GM18909 (cell line): ENCODE data around the gene EFNA5.

Experiments used
- ATAC-seq: cut with Tn5 transposase; IDR thresholded peaks from one replicate; pipeline ENCODE4 v1.9.1; 2021; ENCODE audit warnings: mild to moderate bottlenecking; ENCODE audit not compliant: unreplicated experiment, poor library complexity

The EFNA5 gene

DNA sequence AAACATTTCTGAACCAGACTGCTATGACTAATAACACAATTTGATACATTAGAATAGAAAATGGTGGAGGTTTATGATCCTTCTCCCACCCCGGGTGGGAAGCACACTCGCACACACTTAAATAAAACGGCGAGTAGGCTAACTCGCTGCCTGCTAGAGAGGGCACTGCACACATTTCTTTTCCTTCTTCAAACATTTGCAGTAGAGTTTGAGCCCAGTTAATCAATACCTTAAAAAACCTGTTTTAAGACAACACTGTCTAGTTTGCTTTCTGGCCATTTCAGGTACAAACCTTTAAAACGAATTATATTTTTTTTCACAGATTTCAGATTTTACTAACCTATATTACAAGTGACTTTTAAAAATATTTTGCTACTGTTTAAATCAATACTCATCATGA lies 63.5 kb downstream of the EFNA5 start:
- no peak for ATAC-seq

- ATAC-seq = no peak
Observed at GRCh38 chr5:107605596-107606125, 65.1 kb downstream of the EFNA5 start.

GRCh38 chr5:107604990-107605389 lies 65.7 kb downstream of the EFNA5 start:
- ATAC-seq = no peak

DNA sequence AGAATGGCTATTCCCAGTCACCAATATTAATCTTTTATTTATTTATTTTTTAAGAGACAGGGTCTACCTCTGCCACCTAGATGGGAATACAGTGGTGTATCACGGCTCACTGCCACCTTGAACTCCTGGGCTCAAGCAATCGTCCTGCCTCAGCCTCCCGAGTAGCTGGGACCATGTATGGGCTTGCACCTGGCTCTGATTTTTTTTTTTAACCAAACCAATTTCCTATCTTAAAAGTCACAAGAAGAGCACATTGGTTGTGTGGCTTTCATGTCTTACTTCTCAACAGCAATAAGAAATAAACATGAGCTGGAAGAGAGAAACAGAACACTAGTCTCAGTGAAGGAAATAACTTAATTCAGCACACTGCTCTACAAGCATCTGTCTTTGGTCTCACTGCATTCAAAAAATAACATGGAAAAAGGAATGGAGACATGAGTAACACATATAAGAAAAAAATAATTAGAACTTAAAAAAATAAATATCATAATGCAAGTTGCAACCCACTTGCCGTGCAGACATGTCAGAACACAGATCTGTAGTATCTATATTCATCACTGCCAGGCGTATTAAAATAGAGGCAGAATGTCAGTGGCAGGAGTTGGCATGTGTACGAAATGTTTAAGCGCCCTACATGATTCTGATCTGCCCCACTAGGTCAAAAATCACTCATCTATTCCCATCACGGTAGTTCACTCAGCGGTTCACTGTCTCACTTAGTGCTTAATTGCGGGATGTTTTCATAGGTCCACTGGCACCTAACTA lies 66.4 kb downstream of the EFNA5 start:
- ATAC-seq = no peak

- no peak for ATAC-seq
Observed at GRCh38 chr5:107603349-107603748, 67.4 kb downstream of the EFNA5 start.

GRCh38 chr5:107602896-107603295 lies 67.8 kb downstream of the EFNA5 start:
- ATAC-seq = no peak

DNA sequence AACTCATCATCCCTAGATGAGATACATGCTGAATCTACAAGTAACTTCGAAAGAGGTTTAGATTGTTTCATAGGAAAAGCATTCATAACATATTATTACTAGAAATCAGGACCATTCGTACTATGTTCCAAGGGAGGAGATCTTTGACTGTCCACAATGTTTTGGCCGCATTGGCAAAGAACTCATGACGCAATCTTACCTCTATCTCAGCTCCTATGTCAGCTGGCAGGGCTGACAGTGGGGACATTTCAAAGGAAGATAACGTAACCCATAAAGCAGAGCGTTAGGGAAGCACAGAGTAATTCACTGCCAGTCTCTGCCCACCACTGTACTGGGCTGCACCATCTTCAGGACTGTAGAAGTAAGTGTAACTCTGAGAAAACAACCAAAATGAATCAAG lies 69.7 kb downstream of the EFNA5 start:
- ATAC-seq = no peak

DNA sequence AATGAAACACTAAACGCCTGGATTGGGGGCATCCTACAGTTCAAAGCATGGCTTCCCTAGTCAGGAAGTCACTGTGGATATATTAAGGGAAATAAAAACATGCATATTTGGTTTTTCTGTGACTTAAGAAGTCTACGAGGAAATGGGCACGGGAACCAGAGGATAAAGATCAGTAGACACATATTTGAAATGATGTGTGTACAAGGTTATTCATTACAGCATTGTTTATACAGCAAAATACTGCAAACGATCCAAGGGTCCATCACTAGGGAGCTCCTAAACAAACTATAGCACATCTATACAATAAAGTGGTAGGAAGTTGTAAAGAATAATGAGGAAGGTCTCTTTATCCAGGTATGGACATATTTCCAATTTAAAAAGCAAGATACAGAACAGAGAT lies 71.8 kb downstream of the EFNA5 start:
- no peak for ATAC-seq

DNA sequence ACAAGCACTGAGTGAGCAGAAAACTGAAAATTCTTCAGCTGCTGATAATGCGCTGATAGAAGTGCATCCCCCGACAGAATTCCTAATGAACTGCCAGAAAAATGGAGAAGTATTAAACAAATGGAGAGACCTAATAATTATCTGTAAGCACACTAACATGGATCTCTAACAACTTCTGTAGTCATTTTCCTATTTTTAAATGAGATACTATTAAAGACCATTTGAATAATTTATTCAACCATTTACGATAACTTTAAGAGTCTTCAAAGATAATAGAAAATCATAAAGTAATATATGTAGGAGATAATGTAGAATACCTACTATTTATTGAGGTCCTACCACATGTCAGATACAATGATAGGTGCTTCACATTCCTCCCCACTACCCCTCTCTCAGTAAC lies 72.9 kb downstream of the EFNA5 start:
- ATAC-seq = no peak

DNA sequence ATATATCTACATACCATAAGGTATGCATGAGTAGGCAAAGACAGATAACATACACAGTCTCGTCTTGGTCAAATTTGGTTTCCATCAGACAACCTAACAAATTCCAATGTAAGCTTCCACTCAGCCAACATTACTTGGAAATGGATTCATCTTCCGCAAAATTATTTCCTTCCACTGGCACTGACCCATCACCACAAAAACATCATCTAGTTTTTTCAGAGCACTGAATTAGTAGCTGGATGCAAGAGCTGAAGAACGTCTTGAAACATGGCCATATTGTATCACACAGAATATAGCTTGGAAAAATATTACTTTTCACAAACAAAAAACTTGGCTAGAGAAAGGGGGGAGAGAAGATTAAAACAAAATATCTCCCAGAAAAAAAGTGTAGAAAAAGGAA lies 73.5 kb downstream of the EFNA5 start:
- no peak for ATAC-seq

GRCh38 chr5:107594253-107595045 lies 76.3 kb downstream of the EFNA5 start:
- no peak for ATAC-seq

DNA sequence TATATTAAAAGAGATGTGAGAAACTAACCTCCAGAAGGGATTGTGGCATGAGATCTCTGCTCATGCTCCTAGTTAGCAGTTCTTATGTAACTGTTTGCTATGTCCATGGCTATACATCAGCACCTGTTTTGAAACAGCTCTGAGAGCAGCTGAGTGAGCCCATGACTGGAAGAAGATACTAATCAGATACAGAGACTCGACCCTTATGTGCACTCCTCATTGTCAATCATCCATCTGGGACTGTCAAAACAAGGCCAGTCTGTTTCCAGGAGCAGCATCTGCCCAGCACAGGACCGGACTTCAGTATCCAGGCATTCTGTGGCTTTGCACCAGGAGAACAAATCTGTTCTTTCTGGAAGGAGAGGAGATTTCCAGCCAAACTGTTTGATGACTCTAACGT lies 77.7 kb downstream of the EFNA5 start:
- ATAC-seq = no peak

GRCh38 chr5:107592515-107592914 lies 78.2 kb downstream of the EFNA5 start:
- no peak for ATAC-seq

DNA sequence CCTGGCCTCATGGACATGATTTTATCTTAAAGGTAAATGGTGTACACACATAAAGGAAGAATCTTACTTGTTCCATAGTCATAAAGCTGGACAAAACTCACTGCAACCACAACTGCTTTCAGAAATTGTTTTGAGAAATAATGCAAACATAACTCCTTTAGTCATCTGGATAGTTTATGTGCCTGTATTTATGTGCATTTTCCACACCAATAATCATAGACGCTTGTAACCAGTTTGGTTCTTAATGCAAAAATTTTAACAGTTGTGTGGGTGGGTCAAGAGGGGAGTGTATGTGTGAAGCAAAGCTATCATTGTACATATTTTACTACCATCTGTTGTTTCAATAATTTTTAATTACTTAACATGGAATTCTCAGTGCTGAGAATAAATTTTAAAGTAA lies 80.1 kb downstream of the EFNA5 start:
- ATAC-seq = no peak

DNA sequence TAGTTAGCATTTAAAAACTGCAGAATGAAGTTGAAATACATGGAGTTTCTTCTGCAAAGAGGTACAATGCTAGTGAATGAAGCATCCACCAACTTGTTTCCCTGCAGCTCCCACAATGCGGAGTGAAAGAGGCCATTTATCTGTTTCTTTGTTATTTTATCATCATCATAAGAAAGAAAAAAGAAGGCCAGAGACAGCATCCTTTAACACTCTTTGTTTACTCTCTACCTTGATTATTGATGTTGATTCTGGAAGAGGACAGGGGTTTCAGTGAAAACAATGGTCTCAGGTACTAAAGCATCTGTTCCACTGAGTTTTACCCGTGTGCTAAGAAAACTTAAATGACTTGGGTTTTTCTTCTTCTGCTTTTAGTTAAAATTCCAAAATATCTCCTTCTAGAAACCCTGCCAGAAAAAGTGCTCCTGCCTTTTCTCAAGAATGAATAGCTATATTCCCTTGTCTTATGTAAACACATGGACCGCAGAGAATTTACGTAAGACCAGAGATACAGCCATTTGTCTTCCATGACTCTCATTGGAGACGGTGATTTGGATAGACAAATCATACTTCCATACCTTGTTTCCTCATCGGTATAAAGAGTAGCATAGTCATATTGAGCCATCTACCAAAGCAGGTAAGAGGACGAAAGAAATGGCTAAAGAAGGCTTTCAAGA lies 81.1 kb downstream of the EFNA5 start:
- ATAC-seq = no peak

DNA sequence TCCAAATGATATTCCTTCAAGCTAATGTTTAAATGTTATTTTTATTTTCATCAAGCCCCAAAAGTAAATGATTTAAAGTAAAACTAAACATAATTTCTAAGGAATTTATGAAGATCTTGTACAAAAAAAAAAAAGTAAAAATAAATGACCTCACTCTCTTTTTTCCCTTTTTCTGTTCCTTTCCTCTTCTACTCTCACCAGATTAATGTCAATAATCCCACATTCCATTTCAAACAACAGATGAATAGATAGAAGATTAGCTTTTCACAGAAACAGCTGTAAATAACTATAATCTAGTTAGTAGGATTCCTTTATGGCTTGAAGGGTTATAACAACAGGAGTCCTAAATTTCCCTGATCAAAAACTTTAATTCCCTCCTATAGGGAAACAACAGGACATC lies 88.1 kb downstream of the EFNA5 start:
- no peak for ATAC-seq

- no peak for ATAC-seq
Observed at GRCh38 chr5:107580889-107581820, 89.6 kb downstream of the EFNA5 start.

DNA sequence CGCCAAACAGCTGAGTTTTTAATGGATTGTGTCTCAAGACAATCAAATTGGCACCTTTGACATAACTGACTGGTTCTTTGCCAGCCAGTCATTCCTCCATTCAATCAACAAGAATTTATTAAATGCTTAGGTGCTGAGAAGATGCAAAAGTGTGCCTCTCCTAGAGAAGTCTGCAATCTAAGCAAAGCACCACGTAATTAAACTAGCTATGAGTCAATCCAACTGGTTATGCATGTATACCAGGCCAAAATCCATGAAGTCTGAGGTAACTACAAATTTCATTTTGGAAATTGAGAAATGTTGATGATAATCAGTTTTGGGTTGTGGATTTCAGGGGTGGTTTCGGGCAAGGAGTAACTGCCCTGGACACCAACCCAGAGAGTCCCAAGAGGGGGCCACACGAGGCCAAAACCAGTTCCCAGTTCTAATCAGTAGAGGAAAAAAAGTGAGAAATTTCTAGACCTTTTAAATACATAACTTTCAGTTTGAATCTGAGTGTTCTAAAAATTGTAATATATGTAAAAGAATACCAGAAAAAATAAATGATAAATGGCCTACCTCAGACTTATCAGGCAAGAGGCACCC lies 92.6 kb downstream of the EFNA5 start:
- ATAC-seq = no peak

GRCh38 chr5:107577394-107577950 lies 93.3 kb downstream of the EFNA5 start:
- ATAC-seq = no peak
